ENCODE measurements around the gene CTTNBP2NL.
"Not testable (repeated sequence)": the region's sequence is repeated elsewhere in the genome, so short reads cannot be mapped to it uniquely, and the experiment has no call there.

Gene CTTNBP2NL

GRCh38 chr1:112402682-112403643 lies 6.9 kb downstream of the CTTNBP2NL start:
- DNase-seq (ENCODE audit: insufficient read length) (no peak), FAIRE-seq (peak; percentile 74)
- no peak for TF ChIP-seq TAF1 (IDR thresholded peaks at IDR 0.05; ENCODE audit: borderline replicate concordance, low read depth, low read length)

DNA sequence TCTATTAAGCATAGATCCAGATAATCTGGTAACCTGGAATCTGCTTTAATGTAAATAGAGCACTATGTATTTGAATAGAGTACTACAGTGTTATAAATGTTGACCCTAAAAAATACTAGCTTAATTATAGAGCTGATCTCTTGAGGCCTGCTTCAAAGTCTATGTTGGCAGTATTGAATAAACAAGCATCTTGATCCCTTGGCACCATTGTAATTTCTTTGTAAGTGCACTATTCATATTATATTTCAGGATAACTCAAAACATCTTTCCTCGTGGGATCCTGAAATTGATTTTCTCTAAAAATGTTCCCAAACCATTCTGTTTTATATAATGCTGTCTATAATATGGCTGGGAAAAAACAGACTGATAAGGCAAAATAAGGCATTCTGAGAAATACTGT lies 10.8 kb downstream of the CTTNBP2NL start:
- DNase-seq (ENCODE audit: insufficient read length) = no peak
- TF ChIP-seq POLR2A (IDR thresholded peaks at IDR 0.05; ENCODE audit: low read depth, low read length) (no peak), TAF1 (IDR thresholded peaks at IDR 0.05; ENCODE audit: borderline replicate concordance, low read depth, low read length) (no peak), POLR2AphosphoS5 (IDR thresholded peaks at IDR 0.05; ENCODE audit: low read depth, low read length) (no peak)

GRCh38 chr1:112409414-112409813 lies 13.4 kb downstream of the CTTNBP2NL start:
- DNase-seq (ENCODE audit: insufficient read length) (no peak), FAIRE-seq (no peak)
- TF ChIP-seq POLR2AphosphoS5 (IDR thresholded peaks at IDR 0.05; ENCODE audit: low read depth, low read length) (no peak), TAF1 (IDR thresholded peaks at IDR 0.05; ENCODE audit: borderline replicate concordance, low read depth, low read length) (no peak), POLR2A (IDR thresholded peaks at IDR 0.05; ENCODE audit: low read depth, low read length) (no peak)

More for the DNA sequence above, 10.8 kb downstream of the CTTNBP2NL start:
- no peak for FAIRE-seq

DNA sequence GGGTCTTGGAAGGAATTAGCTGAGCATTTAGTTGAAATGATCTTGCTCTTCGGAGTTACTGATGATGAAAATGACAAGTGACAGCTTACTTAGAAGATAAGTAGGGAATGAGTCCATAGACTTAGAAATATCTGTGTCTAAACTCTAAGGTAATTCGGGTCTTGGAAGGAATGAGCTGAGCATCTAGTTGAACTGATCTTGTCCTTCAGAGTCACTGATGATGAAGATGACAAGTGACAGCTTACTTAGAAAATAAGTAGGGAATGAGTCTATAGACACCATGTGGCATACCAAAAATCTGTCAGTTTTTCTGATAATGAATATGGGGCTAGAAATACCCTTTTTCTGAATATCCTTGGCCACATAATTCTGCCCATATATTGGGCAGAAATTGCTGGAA lies 14.7 kb downstream of the CTTNBP2NL start:
- no peak for FAIRE-seq
- no peak for DNase-seq (ENCODE audit: insufficient read length)
- TF ChIP-seq POLR2AphosphoS5 (IDR thresholded peaks at IDR 0.05; ENCODE audit: low read depth, low read length) (no peak), POLR2A (IDR thresholded peaks at IDR 0.05; ENCODE audit: low read depth, low read length) (no peak), TAF1 (IDR thresholded peaks at IDR 0.05; ENCODE audit: borderline replicate concordance, low read depth, low read length) (no peak)

DNA sequence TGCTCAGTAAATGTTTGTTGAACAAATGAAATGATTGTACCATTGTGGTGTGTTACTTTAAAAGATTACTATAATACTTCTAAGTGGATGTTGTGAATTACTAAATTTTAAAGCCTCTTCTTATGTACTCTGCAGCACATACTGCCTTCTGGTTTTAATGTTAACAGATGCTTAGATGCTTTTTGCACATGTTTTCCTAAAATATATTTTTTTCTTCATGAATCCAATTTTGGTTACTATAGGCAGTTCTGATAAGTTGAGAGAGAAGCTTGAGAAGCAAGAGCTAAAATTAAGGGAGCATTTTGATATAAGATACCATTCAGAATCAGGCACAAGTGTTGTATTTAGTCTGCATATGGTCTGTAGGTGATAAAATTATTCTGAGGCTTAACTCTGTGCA lies 21.3 kb downstream of the CTTNBP2NL start:
- no peak for TF ChIP-seq POLR2AphosphoS5 (IDR thresholded peaks at IDR 0.05; ENCODE audit: low read depth, low read length)
- TF ChIP-seq POLR2A (IDR thresholded peaks at IDR 0.05; ENCODE audit: low read depth, low read length) = no peak
- no peak for TF ChIP-seq TAF1 (IDR thresholded peaks at IDR 0.05; ENCODE audit: borderline replicate concordance, low read depth, low read length)
- DNase-seq (ENCODE audit: insufficient read length) = no peak
- no peak for FAIRE-seq

GRCh38 chr1:112418099-112418892 lies 22.3 kb downstream of the CTTNBP2NL start:
- TF ChIP-seq POLR2A (IDR thresholded peaks at IDR 0.05; ENCODE audit: low read depth, low read length) (no peak), POLR2AphosphoS5 (IDR thresholded peaks at IDR 0.05; ENCODE audit: low read depth, low read length) (no peak), TAF1 (IDR thresholded peaks at IDR 0.05; ENCODE audit: borderline replicate concordance, low read depth, low read length) (no peak)
- FAIRE-seq (no peak), DNase-seq (ENCODE audit: insufficient read length) (no peak)

DNA sequence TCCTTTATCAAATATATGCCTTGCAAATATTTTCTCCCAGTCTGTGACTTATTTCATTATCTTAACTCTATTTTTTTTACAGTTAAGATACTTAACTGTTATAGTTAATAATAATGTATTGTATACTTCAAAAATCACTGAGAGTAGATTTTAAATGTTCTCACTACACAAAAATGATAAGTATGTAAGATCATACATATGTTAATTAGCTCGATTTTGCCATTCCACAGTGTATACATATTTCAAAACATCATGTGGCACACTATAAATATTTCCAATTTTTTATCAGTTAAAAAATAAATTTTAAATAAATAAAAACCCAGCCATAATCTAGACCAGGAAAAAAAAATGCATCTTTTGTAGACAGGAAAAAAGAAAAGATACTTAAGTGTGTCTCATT lies 27.2 kb downstream of the CTTNBP2NL start:
- TF ChIP-seq POLR2A (IDR thresholded peaks at IDR 0.05; ENCODE audit: low read depth, low read length) (no peak), POLR2AphosphoS5 (IDR thresholded peaks at IDR 0.05; ENCODE audit: low read depth, low read length) (no peak), TAF1 (IDR thresholded peaks at IDR 0.05; ENCODE audit: borderline replicate concordance, low read depth, low read length) (no peak)
- DNase-seq (ENCODE audit: insufficient read length) = no peak
- no peak for FAIRE-seq

DNA sequence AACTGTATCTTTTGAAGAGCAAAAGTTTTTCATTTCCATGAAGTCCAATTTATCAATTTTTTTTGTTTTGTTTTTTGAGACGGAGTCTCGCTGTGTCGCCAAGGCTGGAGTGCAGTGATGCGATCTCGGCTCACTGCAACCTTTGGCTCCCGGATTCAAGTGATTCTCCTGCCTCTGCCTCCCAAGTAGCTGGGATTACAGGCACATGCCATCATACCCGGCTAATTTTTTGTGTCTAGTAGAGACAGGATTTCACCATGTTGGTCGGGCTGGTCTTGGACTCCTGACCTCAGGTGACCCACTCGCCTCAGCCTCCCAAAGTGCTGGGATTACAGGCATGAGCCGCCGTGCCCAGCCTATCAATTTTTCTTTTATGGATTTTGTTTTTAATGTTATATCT lies 27.7 kb downstream of the CTTNBP2NL start:
- not testable (repeated sequence) for DNase-seq (ENCODE audit: insufficient read length); FAIRE-seq

- no peak for DNase-seq (ENCODE audit: insufficient read length)
- TF ChIP-seq TAF1 (IDR thresholded peaks at IDR 0.05; ENCODE audit: borderline replicate concordance, low read depth, low read length) (no peak), POLR2A (IDR thresholded peaks at IDR 0.05; ENCODE audit: low read depth, low read length) (no peak), POLR2AphosphoS5 (IDR thresholded peaks at IDR 0.05; ENCODE audit: low read depth, low read length) (no peak)
- no peak for FAIRE-seq
Measured at GRCh38 chr1:112429749-112430148, 33.7 kb downstream of the CTTNBP2NL start.

- TF ChIP-seq TAF1 (IDR thresholded peaks at IDR 0.05; ENCODE audit: borderline replicate concordance, low read depth, low read length) (no peak), POLR2A (IDR thresholded peaks at IDR 0.05; ENCODE audit: low read depth, low read length) (no peak), POLR2AphosphoS5 (IDR thresholded peaks at IDR 0.05; ENCODE audit: low read depth, low read length) (no peak)
- FAIRE-seq = no peak
Measured at GRCh38 chr1:112431038-112431437, 35.0 kb downstream of the CTTNBP2NL start.

GRCh38 chr1:112435448-112435847 lies 39.4 kb downstream of the CTTNBP2NL start:
- DNase-seq (ENCODE audit: insufficient read length) (no peak), FAIRE-seq (no peak)
- TF ChIP-seq POLR2A (IDR thresholded peaks at IDR 0.05; ENCODE audit: low read depth, low read length) = no peak
- TF ChIP-seq POLR2AphosphoS5 (IDR thresholded peaks at IDR 0.05; ENCODE audit: low read depth, low read length) = no peak
- TF ChIP-seq TAF1 (IDR thresholded peaks at IDR 0.05; ENCODE audit: borderline replicate concordance, low read depth, low read length) = no peak

More at GRCh38 chr1:112431038-112431437, 35.0 kb downstream of the CTTNBP2NL start:
- no peak for DNase-seq (ENCODE audit: insufficient read length)

All from GM12892 (cell line).